HL-60 (cell line): ENCODE measurements around the gene ERAS.

Experiments used
- DNase-seq, 2 experiments: peaks; one replicate each; pipeline ENCODE4 v3.0.0-alpha.2; 2010 to 2020; ENCODE audit warnings: low read depth in 1 of 2, low spot score in 1 of 2
- H3K27ac ChIP-seq: fragments of 250-450 bp; sonication (Bioruptor Pico); replicated peaks from 2 replicates; pipeline ENCODE4 v1.5.1; 2020; ENCODE audit warnings: mild to moderate bottlenecking, moderate library complexity
- H3K27me3 ChIP-seq: fragments of 250-450 bp; sonication (Bioruptor Pico); 2 replicates; pipeline ENCODE4 v1.5.1; 2021; ENCODE audit warnings: mild to moderate bottlenecking, moderate library complexity; ENCODE audit not compliant: insufficient read depth, poor library complexity, severe bottlenecking
- H3K4me3 ChIP-seq: replicated peaks from 2 replicates; pipeline ENCODE4 v1.5.1; 2011; ENCODE audit warnings: mild to moderate bottlenecking, control low read depth, low read length; ENCODE audit not compliant: insufficient read depth
- CTCF ChIP-seq: IDR thresholded peaks from one replicate; pipeline ENCODE4 v1.5.1; 2011; ENCODE audit warnings: low read length, control low read depth, inconsistent platforms; ENCODE audit not compliant: insufficient read depth
- GABPA ChIP-seq: IDR thresholded peaks from 2 replicates; pipeline ENCODE4 v1.6.1; 2012; ENCODE audit warnings: low read depth
- POLR2AphosphoS5 ChIP-seq: IDR thresholded peaks from 2 replicates; pipeline ENCODE4 v1.6.1; 2012; ENCODE audit warnings: low read depth
- REST ChIP-seq: IDR thresholded peaks from 2 replicates; pipeline ENCODE4 v1.6.1; 2012; ENCODE audit warnings: low read depth; ENCODE audit not compliant: insufficient replicate concordance
- SPI1 ChIP-seq: IDR thresholded peaks from 2 replicates; pipeline ENCODE4 v1.6.1; 2012; ENCODE audit warnings: low read depth, mild to moderate bottlenecking, borderline replicate concordance

ERAS gene

GRCh38 chrX:48790477-48790876 is 35.8 kb upstream of the ERAS start:
- H3K27ac ChIP-seq: no peak overlapping the region; the same call in 1 of the 2 replicates
- H3K4me3 ChIP-seq: no peak overlapping the region
- H3K27me3 ChIP-seq: no peaks in the 10 kb centered on the region
- TF ChIP-seq SPI1: no peak
- TF ChIP-seq CTCF: no peak
- no peak for TF ChIP-seq REST
- TF ChIP-seq GABPA: no peak
- no peak for TF ChIP-seq POLR2AphosphoS5
- no peak for DNase-seq

- Histone ChIP-seq H3K27me3 (no peaks in the 10 kb centered on the region), H3K27ac (no peak overlapping the region), H3K4me3 (no peak overlapping the region)
- no peak for TF ChIP-seq REST
- TF ChIP-seq CTCF: no peak
- TF ChIP-seq SPI1: no peak
- no peak for TF ChIP-seq GABPA
- no peak for TF ChIP-seq POLR2AphosphoS5
- DNase-seq: no peak
These were observed 35.1 kb upstream of the ERAS start for GRCh38 chrX:48791063-48791820.

GRCh38 chrX:48792219-48792618 is 34.1 kb upstream of the ERAS start:
- Histone ChIP-seq H3K27ac (no peak overlapping the region), H3K4me3 (no peak overlapping the region), H3K27me3 (no peaks in the 10 kb centered on the region)
- no peak for TF ChIP-seq SPI1
- TF ChIP-seq GABPA: no peak
- no peak for TF ChIP-seq CTCF
- no peak for TF ChIP-seq REST
- TF ChIP-seq POLR2AphosphoS5: no peak
- no peak for DNase-seq
